ENCODE measurements around the gene RTN4.

GRCh38 chr2:54939446-54940118 lies 110.7 kb downstream of the RTN4 start:
- TF ChIP-seq CTCF (IDR thresholded peaks at IDR 0.05) = no peak
- no peak for TF ChIP-seq POLR2A (IDR thresholded peaks at IDR 0.05)

Measured in heart left ventricle (tissue), 13 donors.